ENCODE data around the gene CPSF4L. TPM values are rescaled to one million over a fixed set of nuclear protein-coding genes. Genes with fewer than 3 reads are reported as not detected.

The CPSF4L gene
- total RNA-seq, 6 experiments from 2014 or later = not detected

GRCh38 chr17:73288534-73289302 lies 27.0 kb upstream of the CPSF4L start:
- peaks cover 0 to 74% (median 44%) of the 10 kb centered on the region in 4 donors for H3K4me1 ChIP-seq
- WGBS (ENCODE audit: insufficient coverage, low coverage, low lambda C conversion rate, missing lambda C conversion rate) = 26% methylated on average over 13 of the region's 19 CpGs
- DNase-seq (peak; percentile 82 to 91 (median 87)), ATAC-seq (peak; percentile 49 to 67 (median 65))
- H3K4me3 ChIP-seq = peak overlapping the region in 1 of 3 donors; percentile 16
- H3K27ac ChIP-seq = peak overlapping the region; percentile 74 to 97 (median 94)
- intact Hi-C loops (cut with DNase I) = no loop called here
- TF ChIP-seq POLR2A (IDR thresholded peaks at IDR 0.05) = no peak
- TF ChIP-seq, protein P1, sequence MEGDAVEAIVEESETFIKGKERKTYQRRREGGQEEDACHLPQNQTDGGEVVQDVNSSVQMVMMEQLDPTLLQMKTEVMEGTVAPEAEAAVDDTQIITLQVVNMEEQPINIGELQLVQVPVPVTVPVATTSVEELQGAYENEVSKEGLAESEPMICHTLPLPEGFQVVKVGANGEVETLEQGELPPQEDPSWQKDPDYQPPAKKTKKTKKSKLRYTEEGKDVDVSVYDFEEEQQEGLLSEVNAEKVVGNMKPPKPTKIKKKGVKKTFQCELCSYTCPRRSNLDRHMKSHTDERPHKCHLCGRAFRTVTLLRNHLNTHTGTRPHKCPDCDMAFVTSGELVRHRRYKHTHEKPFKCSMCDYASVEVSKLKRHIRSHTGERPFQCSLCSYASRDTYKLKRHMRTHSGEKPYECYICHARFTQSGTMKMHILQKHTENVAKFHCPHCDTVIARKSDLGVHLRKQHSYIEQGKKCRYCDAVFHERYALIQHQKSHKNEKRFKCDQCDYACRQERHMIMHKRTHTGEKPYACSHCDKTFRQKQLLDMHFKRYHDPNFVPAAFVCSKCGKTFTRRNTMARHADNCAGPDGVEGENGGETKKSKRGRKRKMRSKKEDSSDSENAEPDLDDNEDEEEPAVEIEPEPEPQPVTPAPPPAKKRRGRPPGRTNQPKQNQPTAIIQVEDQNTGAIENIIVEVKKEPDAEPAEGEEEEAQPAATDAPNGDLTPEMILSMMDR (IDR thresholded peaks at IDR 0.05) = no peak
- H3K9me3 ChIP-seq = no peaks in the 10 kb centered on the region
- peaks cover 0 to 26% (median 12%) of the 10 kb centered on the region in 4 donors for H3K36me3 ChIP-seq
- no peaks in the 10 kb centered on the region for H3K27me3 ChIP-seq

GRCh38 chr17:73286863-73287296 lies 25.2 kb upstream of the CPSF4L start:
- Histone ChIP-seq H3K9me3 (no peaks in the 10 kb centered on the region), H3K4me1 (peaks cover 0 to 55% (median 33%) of the 10 kb centered on the region in 4 donors), H3K27ac (peak overlapping the region in 1 of 3 donors; percentile 29), H3K4me3 (no peak overlapping the region), H3K27me3 (no peaks in the 10 kb centered on the region), H3K36me3 (peaks cover 0 to 28% (median 12%) of the 10 kb centered on the region in 4 donors)
- WGBS (ENCODE audit: insufficient coverage, low coverage, low lambda C conversion rate, missing lambda C conversion rate) = 58% methylated on average over 3 of the region's 8 CpGs
- TF ChIP-seq POLR2A (IDR thresholded peaks at IDR 0.05) = no peak
- TF ChIP-seq, protein P1 (IDR thresholded peaks at IDR 0.05) = no peak
- intact Hi-C loops (cut with DNase I) = no loop called here
- DNase-seq = no peak
- ATAC-seq = peak in 1 of 4 donors; percentile 32

DNA sequence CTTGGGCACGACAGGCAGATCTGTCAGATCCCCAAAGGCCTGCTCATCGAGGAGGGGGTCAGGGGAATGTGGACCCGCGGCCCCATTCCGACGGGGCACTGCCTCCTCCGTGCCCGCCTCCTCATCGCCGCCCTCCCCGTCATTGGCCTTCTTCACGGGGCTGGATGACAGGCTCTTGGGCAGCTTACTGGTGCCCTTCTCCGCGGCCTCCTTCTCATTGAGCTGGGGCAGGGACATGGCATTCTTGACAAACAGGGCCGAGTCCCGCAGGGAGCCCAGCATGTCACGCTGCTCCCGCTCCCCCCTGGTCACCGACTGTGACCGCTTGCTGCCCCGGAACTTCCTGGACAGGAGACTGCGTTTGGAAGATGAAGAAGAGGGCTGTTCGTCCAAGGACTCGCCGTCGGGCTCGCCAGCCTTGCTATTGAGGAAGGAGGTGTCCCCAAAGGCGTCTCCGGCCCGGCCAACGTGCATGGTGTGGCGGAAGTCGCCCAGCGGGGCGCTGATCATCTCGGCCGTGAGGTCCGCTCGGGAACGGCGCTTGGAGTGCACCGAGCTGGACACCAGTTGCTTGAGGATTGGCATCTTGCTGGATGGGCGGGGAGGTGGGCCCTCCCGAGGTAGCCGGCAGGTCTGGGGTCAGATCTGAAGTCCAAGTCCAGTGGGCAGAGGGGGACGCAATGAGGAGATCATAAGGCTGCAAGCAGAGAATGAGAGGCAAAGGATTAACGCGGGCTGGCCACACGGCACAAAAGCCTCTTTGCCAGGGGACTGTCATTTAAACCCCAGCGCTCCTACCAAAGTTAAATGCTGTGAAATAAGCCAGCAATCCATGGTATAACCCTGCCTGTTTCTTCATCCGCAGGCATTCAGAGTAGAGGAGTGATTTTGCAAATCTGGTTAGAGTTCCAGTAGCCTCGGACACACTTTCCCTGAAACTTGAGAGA lies 24.5 kb upstream of the CPSF4L start:
- ATAC-seq = no peak
- DNase-seq = no peak
- peak overlapping the region in 1 of 3 donors; percentile 29 for H3K27ac ChIP-seq
- WGBS (ENCODE audit: insufficient coverage, low coverage, low lambda C conversion rate, missing lambda C conversion rate) = 85% methylated on average over 17 of the region's 52 CpGs
- peaks cover 0 to 48% (median 27%) of the 10 kb centered on the region in 4 donors for H3K4me1 ChIP-seq
- H3K36me3 ChIP-seq = peaks cover 0 to 28% (median 12%) of the 10 kb centered on the region in 4 donors
- TF ChIP-seq, protein P1 (IDR thresholded peaks at IDR 0.05) = no peak
- TF ChIP-seq POLR2A (IDR thresholded peaks at IDR 0.05) = no peak
- H3K9me3 ChIP-seq = no peaks in the 10 kb centered on the region
- H3K4me3 ChIP-seq = no peak overlapping the region
- intact Hi-C loops (cut with DNase I) = no loop called here
- no peaks in the 10 kb centered on the region for H3K27me3 ChIP-seq

DNA sequence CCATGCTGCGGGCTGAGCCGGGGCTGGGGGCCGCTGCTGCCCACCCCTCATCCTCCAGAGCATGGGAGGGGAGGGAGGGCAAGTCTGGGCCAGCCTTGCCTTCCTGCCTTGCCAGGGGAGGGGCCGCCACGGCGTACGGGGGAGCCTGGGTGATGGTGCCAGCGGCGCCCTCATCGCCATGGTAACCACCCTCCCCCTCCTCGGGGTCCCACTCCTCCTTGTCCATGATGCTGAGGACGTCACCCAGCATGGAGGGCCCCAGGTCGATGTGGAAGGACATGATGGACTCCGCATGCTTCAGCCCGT lies 23.9 kb upstream of the CPSF4L start:
- WGBS (ENCODE audit: insufficient coverage, low coverage, low lambda C conversion rate, missing lambda C conversion rate) = 70% methylated on average over 2 of the region's 15 CpGs
- peaks cover 0 to 28% (median 12%) of the 10 kb centered on the region in 4 donors for H3K36me3 ChIP-seq
- H3K27ac ChIP-seq = no peak overlapping the region
- DNase-seq = no peak
- intact Hi-C loops (cut with DNase I) = no loop called here
- peaks cover 0 to 42% (median 22%) of the 10 kb centered on the region in 4 donors for H3K4me1 ChIP-seq
- ATAC-seq = no peak
- no peaks in the 10 kb centered on the region for H3K9me3 ChIP-seq
- H3K27me3 ChIP-seq = no peaks in the 10 kb centered on the region
- no peak overlapping the region for H3K4me3 ChIP-seq
- TF ChIP-seq POLR2A (IDR thresholded peaks at IDR 0.05) = no peak
- TF ChIP-seq, protein P1 (IDR thresholded peaks at IDR 0.05) = no peak

All from right lobe of liver (tissue), 6 donors.